ENCODE data around the gene SESN2. TPM values are rescaled to one million over a fixed set of nuclear protein-coding genes. Genes with fewer than 3 reads are reported as not detected.

The SESN2 gene
- polyA plus RNA-seq, 2 of the 4 experiments (the other 2 are of a cell fraction): 5.2 to 16.6 TPM

- TF ChIP-seq, protein P1, sequence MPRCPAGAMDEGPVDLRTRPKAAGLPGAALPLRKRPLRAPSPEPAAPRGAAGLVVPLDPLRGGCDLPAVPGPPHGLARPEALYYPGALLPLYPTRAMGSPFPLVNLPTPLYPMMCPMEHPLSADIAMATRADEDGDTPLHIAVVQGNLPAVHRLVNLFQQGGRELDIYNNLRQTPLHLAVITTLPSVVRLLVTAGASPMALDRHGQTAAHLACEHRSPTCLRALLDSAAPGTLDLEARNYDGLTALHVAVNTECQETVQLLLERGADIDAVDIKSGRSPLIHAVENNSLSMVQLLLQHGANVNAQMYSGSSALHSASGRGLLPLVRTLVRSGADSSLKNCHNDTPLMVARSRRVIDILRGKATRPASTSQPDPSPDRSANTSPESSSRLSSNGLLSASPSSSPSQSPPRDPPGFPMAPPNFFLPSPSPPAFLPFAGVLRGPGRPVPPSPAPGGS (IDR thresholded peaks at IDR 0.05): 0 out of 3 replicates have a peak, but pooled peaks have one; percentile 42
- TF ChIP-seq MYC (IDR thresholded peaks at IDR 0.05; ENCODE audit: borderline replicate concordance, low read length): no peak
- TF ChIP-seq, protein P2, sequence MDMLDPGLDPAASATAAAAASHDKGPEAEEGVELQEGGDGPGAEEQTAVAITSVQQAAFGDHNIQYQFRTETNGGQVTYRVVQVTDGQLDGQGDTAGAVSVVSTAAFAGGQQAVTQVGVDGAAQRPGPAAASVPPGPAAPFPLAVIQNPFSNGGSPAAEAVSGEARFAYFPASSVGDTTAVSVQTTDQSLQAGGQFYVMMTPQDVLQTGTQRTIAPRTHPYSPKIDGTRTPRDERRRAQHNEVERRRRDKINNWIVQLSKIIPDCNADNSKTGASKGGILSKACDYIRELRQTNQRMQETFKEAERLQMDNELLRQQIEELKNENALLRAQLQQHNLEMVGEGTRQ (IDR thresholded peaks at IDR 0.05): peak; percentile 99
- TF ChIP-seq PHF8 (IDR thresholded peaks at IDR 0.05; ENCODE audit: borderline replicate concordance, low read depth): peak; percentile 33; the same call in 1 of the 2 replicates
- TF ChIP-seq HDAC2 (IDR thresholded peaks at IDR 0.05): peak; percentile 51; the same call in 1 of the 2 replicates
Measured at GRCh38 chr1:28232558-28233263, 26.6 kb upstream of the SESN2 start, which contains the start of gene DNAJC8 (continued).

- ChIA-PET POLR2A (no interaction called here), CTCF (interaction anchor here (1.4 kb wide), 1 partner anchor 15 kb away, joined by 5 read pairs; no protein-coding TSS in a partner anchor)
- 63% methylated on average over 14 of the region's 14 CpGs for WGBS (ENCODE audit: missing lambda C conversion rate)
- no peak for TF ChIP-seq EP300 (IDR thresholded peaks at IDR 0.05)
- TF ChIP-seq RAD21 (conservative IDR thresholded peaks at IDR 0.05 in 1 of 2, IDR thresholded peaks at IDR 0.05 in 1 of 2): no peak
- TF ChIP-seq NFE2L2 (conservative IDR thresholded peaks at IDR 0.05; ENCODE audit: low read length): no peak
- TF ChIP-seq MAFK (IDR thresholded peaks at IDR 0.05; ENCODE audit: partially characterized antibody): no peak
- TF ChIP-seq CEBPB (IDR thresholded peaks at IDR 0.05): peak in 1 of 2 experiments; percentile 5; a peak in 1 of 4 replicates
- Histone ChIP-seq H3K4me2 (peak overlapping the region; percentile 51), H3K4me3 (peak overlapping the region; percentile 96; the same call in 1 of the 3 replicates), H3K9me3 (no peaks in the 10 kb centered on the region), H3K4me1 (peaks cover 20% of the 10 kb centered on the region), H3K27ac (peak overlapping the region; percentile 53 to 95)
- FAIRE-seq: no peak
- no peak for ATAC-seq
- no peak for DNase-seq (ENCODE audit: low read depth in 1 of 2, low spot score in 1 of 2)
Measured at GRCh38 chr1:28233264-28233606, 26.1 kb upstream of the SESN2 start.

DNA sequence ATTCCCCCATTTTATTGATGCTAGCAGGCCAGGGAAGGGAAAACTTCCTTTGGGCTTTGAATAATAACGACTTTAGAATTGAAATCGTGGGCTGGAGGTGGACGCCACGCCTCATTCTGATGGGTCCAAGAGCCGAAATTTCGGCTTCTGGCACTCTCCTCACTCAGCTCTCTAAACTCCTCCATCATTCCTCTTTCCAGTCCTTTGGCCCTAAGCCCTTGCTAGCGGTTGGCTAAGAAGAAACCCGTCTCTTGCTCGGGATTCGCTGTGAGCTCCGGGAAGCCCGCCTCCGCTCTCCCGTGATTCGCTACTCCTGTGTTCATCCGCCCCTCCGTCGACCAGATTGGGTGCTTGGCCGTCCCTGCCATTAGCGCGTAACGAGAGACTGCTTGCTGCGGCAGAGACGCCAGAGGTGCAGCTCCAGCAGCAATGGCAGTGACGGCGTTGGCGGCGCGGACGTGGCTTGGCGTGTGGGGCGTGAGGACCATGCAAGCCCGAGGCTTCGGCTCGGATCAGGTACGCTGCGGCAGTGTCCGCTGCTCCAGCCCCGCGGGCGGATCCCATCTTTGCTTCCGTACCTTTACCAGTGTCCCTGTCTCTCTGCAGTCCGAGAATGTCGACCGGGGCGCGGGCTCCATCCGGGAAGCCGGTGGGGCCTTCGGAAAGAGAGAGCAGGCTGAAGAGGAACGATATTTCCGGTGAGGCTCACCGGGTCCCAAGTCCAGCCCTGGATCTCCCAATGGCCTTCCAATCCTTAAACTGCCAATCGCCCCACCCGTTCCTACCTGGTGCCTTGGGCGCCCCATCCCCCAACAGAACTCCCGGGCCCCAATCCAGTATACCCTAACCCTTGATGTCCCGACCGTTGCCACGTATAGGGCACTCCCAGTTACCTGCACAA is 23.3 kb upstream of the SESN2 start, which contains the start of gene ATP5IF1:
TSS of gene ATP5IF1 (plus strand) at position 370 of the 901 bp plus-strand sequence. CDS start at position 430, 60 bp downstream.
- CTCF ChIA-PET: interaction anchor here (0.6 to 3.2 kb wide), 9 partner anchors 9 to 365 kb away, joined by 3 to 15 read pairs (median 3); no protein-coding TSS in a partner anchor
- peak within 1 kb of the TSS; percentile 87 to 92 for H3K27ac ChIP-seq
- POLR2A ChIA-PET: interaction anchor here (0.8 to 1.3 kb wide), 12 partner anchors 10 to 346 kb away, joined by 3 to 9 read pairs (median 4); partner anchors contain the start of genes EYA3, MED18, RCC1 and SESN2

More for the DNA sequence above, 23.3 kb upstream of the SESN2 start, which contains the start of gene ATP5IF1:
- no peak for TF ChIP-seq ELK1 (IDR thresholded peaks at IDR 0.05; ENCODE audit: low read depth, low read length)
- peak; percentile 93 for TF ChIP-seq POLR2A (IDR thresholded peaks at IDR 0.05; ENCODE audit: low read length)
- 0 out of 2 replicates have a peak, but pooled peaks have one; percentile 17 for TF ChIP-seq RFX5 (IDR thresholded peaks at IDR 0.05)
- TF ChIP-seq ZNF302 (CRISPR knock-in tag; IDR thresholded peaks at IDR 0.05): no peak
- TF ChIP-seq, protein P1 (IDR thresholded peaks at IDR 0.05): 0 out of 3 replicates have a peak, but pooled peaks have one; percentile 44
- TF ChIP-seq CHD2 (IDR thresholded peaks at IDR 0.05; ENCODE audit: low read length, partially characterized antibody): no peak
- TF ChIP-seq MAFK (IDR thresholded peaks at IDR 0.05; ENCODE audit: partially characterized antibody): no peak
- 0 out of 2 replicates have a peak, but pooled peaks have one; percentile 4 for TF ChIP-seq GATA3 (IDR thresholded peaks at IDR 0.05; ENCODE audit: borderline replicate concordance)
- Histone ChIP-seq H3K4me2 (peak within 1 kb of the TSS; percentile 96), H3K9me3 (no peaks in the 10 kb centered on the region), H3K4me3 (peak within 1 kb of the TSS; percentile 84), H3K4me1 (peaks cover 16% of the 10 kb centered on the region)
- ATAC-seq (peak; percentile 98), DNase-seq (ENCODE audit: low read depth in 1 of 2, low spot score in 1 of 2) (peak; percentile 95 to 98), FAIRE-seq (no peak)
- 0% methylated on average over 30 of the region's 60 CpGs for WGBS (ENCODE audit: missing lambda C conversion rate)

All from A549 (cell line).